Osteocyte (in vitro differentiated cells): ENCODE data around the gene RNPS1. TPM values are rescaled to one million over a fixed set of nuclear protein-coding genes. Genes with fewer than 3 reads are reported as not detected.

Experiments used
- DNase-seq: peaks from one replicate; pipeline ENCODE4 v3.0.0; 2021; ENCODE audit warnings: mixed read lengths; ENCODE audit not compliant: unreplicated experiment; ENCODE audit errors: extremely low spot score
- H3K27ac Mint-ChIP-seq: one replicate; pipeline ENCODE4 v1.8.0; 2021; ENCODE audit warnings: mild to moderate bottlenecking, mixed read lengths; ENCODE audit not compliant: unreplicated experiment
- H3K27me3 Mint-ChIP-seq: one replicate; pipeline ENCODE4 v1.8.0; 2021; ENCODE audit warnings: mixed read lengths; ENCODE audit not compliant: unreplicated experiment
- H3K36me3 Mint-ChIP-seq: one replicate; pipeline ENCODE4 v1.8.0; 2021; ENCODE audit warnings: mixed read lengths; ENCODE audit not compliant: unreplicated experiment
- H3K4me1 Mint-ChIP-seq: one replicate; pipeline ENCODE4 v1.8.0; 2021; ENCODE audit warnings: mixed read lengths; ENCODE audit not compliant: unreplicated experiment
- H3K4me3 Mint-ChIP-seq: one replicate; pipeline ENCODE4 v1.8.0; 2021; ENCODE audit warnings: mild to moderate bottlenecking, moderate library complexity, mixed read lengths; ENCODE audit not compliant: unreplicated experiment
- H3K9me3 Mint-ChIP-seq: one replicate; pipeline ENCODE4 v1.8.0; 2021; ENCODE audit warnings: mixed read lengths; ENCODE audit not compliant: unreplicated experiment
- CTCF ChIP-seq: fragments of 200-600 bp; sonication (generic); IDR thresholded peaks from 2 replicates; pipeline ENCODE4 v1.5.0; 2021; ENCODE audit warnings: antibody characterized with exemption, mild to moderate bottlenecking, moderate library complexity
- total RNA-seq: library from RNA; stranded (reverse); gene quantifications from 2 replicates; pipeline ENCODE4 v1.2.1, GENCODE V29; 2021

The RNPS1 gene
- total RNA-seq, 1 donor from 2014 or later, result 140 TPM

DNA sequence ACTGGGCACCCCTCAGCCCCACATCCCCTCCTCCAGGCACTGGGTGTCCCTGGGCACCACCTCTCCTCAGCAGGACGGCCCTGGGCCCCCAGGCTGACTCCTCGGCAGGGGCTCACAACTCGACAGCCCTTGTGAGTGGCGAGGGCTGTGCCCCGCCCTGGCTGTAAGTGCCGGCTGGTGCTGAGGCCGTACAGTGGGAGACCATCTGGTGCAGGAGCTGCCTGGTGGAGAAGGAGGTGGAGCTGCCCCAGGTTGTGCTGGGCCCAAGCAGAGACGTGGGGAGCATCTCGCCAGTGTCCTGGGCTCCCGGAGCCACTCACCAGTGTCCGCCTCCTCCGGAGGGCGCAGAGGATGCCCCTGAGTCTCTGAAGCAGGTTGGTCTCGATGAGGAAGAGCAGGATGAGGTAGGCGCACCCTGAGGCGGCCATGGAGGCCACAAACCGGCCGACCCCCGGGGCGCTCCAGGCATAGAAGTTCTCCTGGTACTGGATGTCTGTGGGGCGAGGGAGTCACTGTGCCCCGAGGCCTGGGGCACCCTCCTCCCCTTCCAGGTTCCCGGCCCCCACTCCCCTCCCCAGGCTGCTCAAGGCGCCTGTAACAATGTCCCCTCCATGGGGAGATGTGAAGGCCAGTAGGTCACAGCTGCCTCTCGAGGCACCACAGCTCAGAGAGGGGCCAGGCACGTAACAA lies 15.1 kb upstream of the RNPS1 start:
- no peak for TF ChIP-seq CTCF
- DNase-seq, result no peak
- no peaks in the 10 kb centered on the region for H3K36me3 Mint-ChIP-seq

GRCh38 chr16:2282262-2282661 lies 14.3 kb upstream of the RNPS1 start:
- no peak for TF ChIP-seq CTCF

More for the DNA sequence above, 15.1 kb upstream of the RNPS1 start:
- no peaks in the 10 kb centered on the region for H3K27me3 Mint-ChIP-seq
- H3K4me1 Mint-ChIP-seq, result no peaks in the 10 kb centered on the region
- no peak overlapping the region for H3K27ac Mint-ChIP-seq
- H3K4me3 Mint-ChIP-seq, result no peak overlapping the region
- H3K9me3 Mint-ChIP-seq, result no peaks in the 10 kb centered on the region

GRCh38 chr16:2280981-2281542 lies 13.1 kb upstream of the RNPS1 start:
- TF ChIP-seq CTCF, result no peak
- no peak for DNase-seq
- Mint-ChIP-seq H3K4me3 (no peak overlapping the region), H3K36me3 (no peaks in the 10 kb centered on the region), H3K4me1 (no peaks in the 10 kb centered on the region), H3K27ac (no peak overlapping the region), H3K9me3 (no peaks in the 10 kb centered on the region), H3K27me3 (no peaks in the 10 kb centered on the region)

More at GRCh38 chr16:2282262-2282661, 14.3 kb upstream of the RNPS1 start:
- no peaks in the 10 kb centered on the region for H3K4me1 Mint-ChIP-seq
- H3K36me3 Mint-ChIP-seq, result no peaks in the 10 kb centered on the region
- DNase-seq, result no peak
- no peaks in the 10 kb centered on the region for H3K9me3 Mint-ChIP-seq
- no peak overlapping the region for H3K4me3 Mint-ChIP-seq
- H3K27me3 Mint-ChIP-seq, result no peaks in the 10 kb centered on the region
- H3K27ac Mint-ChIP-seq, result no peak overlapping the region

- no peaks in the 10 kb centered on the region for H3K27me3 Mint-ChIP-seq
- no peaks in the 10 kb centered on the region for H3K4me1 Mint-ChIP-seq
- no peak overlapping the region for H3K27ac Mint-ChIP-seq
- no peak for DNase-seq
- H3K4me3 Mint-ChIP-seq, result no peak overlapping the region
- no peak for TF ChIP-seq CTCF
- no peaks in the 10 kb centered on the region for H3K36me3 Mint-ChIP-seq
- no peaks in the 10 kb centered on the region for H3K9me3 Mint-ChIP-seq
Measured at GRCh38 chr16:2280461-2280860, 12.5 kb upstream of the RNPS1 start.

DNA sequence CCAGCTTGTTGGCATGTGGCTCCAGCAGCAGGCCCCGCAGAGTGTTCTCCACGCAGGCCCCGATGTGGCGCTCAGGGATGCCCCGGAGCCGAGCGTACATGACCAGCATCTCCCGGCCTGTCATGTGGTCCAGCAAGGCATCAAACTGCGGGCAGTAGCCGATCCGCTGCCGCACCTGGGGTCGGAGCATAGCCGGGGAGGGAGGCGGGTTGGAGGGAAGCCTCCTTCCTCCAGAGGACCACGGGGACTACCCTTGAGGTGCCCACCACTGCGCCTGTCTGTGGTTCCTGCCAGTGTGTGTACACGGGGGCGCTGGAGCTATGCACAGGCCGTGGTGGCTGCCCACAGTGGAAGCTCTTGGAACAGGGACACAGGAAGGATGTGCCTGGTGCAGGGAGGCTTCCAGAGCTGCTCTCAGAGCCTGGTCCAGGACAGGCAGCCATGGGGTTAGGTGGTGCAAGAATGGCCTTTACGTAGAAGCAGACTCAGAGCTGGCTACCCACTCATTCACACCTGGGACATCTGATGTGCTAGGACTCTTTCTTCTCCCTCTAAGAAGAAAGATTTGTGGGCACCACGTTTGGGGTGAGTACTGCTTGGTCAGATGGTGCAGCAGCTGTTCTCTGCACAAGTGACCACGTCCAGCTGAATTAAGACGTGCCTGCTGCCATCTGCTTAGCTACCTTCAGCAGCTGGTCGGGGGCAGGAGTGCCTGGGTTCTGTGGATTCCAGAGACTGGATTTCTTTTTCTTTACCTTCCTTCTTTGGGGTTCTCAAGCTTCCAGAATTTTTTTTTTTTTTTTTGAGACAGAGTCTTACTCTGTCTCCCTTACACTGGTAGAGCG lies 11.3 kb upstream of the RNPS1 start:
- no peaks in the 10 kb centered on the region for H3K9me3 Mint-ChIP-seq
- H3K36me3 Mint-ChIP-seq, result no peaks in the 10 kb centered on the region
- H3K4me1 Mint-ChIP-seq, result no peaks in the 10 kb centered on the region
- TF ChIP-seq CTCF, result no peak
- no peak for DNase-seq
- no peak overlapping the region for H3K27ac Mint-ChIP-seq
- no peaks in the 10 kb centered on the region for H3K27me3 Mint-ChIP-seq
- H3K4me3 Mint-ChIP-seq, result no peak overlapping the region
